Transverse colon (tissue), 4 donors: ENCODE results near the gene COPRS. TPM values are rescaled to one million over a fixed set of nuclear protein-coding genes. Genes with fewer than 3 reads are reported as not detected.

Experiments used
- DNase-seq: peaks from one replicate; pipeline ENCODE4 v3.0.0-alpha.2; 2019
- H3K27ac ChIP-seq, 4 donors: fragments of 200-600 bp; sonication (generic); 2 replicates each; pipeline ENCODE4 v1.5.1; 2016 to 2018; ENCODE audit warnings: inconsistent platforms in 4 of 4
- H3K27me3 ChIP-seq: fragments of 200-600 bp; sonication (generic); 2 replicates; pipeline ENCODE4 v1.5.1; 2017; ENCODE audit warnings: inconsistent platforms
- H3K36me3 ChIP-seq, 4 donors: fragments of 200-600 bp; sonication (generic); 2 replicates each; pipeline ENCODE4 v1.5.1; 2017 to 2019; ENCODE audit warnings: inconsistent platforms in 4 of 4
- H3K4me1 ChIP-seq, 4 donors: fragments of 200-600 bp; sonication (generic); 2 replicates each; pipeline ENCODE4 v1.5.1; 2017 to 2020; ENCODE audit warnings: inconsistent platforms in 4 of 4
- H3K4me3 ChIP-seq, 4 donors: fragments of 200-600 bp; sonication (generic); 1 replicate in 1 of 4; 2 replicates in 3 of 4; pipeline versions ENCODE4 v1.5.1 to v1.6.1; 2017 to 2019; ENCODE audit warnings: inconsistent platforms in 4 of 4
- H3K9me3 ChIP-seq, 2 donors: fragments of 200-600 bp; sonication (generic); 2 replicates each; pipeline ENCODE4 v1.5.1; 2017 to 2019; ENCODE audit warnings: inconsistent platforms in 2 of 2
- CTCF ChIP-seq, 5 experiments: fragments of 200-600 bp in 3 of 5; fragments of 450-650 bp in 2 of 5; sonication (generic) in 3 of 5; IDR thresholded peaks; 1 replicate in 2 of 5; 2 replicates in 3 of 5; pipeline ENCODE4 v1.5.1; 2016 to 2017; ENCODE audit warnings: antibody characterized with exemption in 5 of 5, inconsistent platforms in 3 of 5, mild to moderate bottlenecking in 2 of 5, moderate library complexity in 1 of 5
- EP300 ChIP-seq: sonication (generic); formaldehyde crosslinking; IDR thresholded peaks from one replicate; pipeline ENCODE4 v1.6.1; 2017; ENCODE audit warnings: antibody characterized with exemption, low read depth
- POLR2A ChIP-seq: fragments of 450-650 bp; IDR thresholded peaks from one replicate; pipeline ENCODE4 v1.6.1; 2016; ENCODE audit warnings: antibody characterized with exemption, mild to moderate bottlenecking, moderate library complexity
- POLR2AphosphoS5 ChIP-seq, 3 donors: sonication (generic); formaldehyde crosslinking; IDR thresholded peaks; one replicate each; pipeline ENCODE4 v1.6.1; 2016; ENCODE audit warnings: antibody characterized with exemption in 3 of 3
- WGBS, 2 donors: methylation state at CpG; one replicate each; pipeline ENCODE4 v1.1.5; 2018; ENCODE audit warnings: low coverage in 1 of 2; 5-methylcytosine and 5-hydroxymethylcytosine counted together
- in situ Hi-C, 4 donors: fragments of 200-750 bp; cut with MboI; loops; one replicate each; pipeline versions ENCODE4 v1.15.0 to v1.15.1; 2017; ENCODE audit warnings: low sequenced_read_pairs in 3 of 4, low pct_ligation_motif_present in 1 of 4, low pct_unique_long_range_greater_than_20kb in 1 of 4
- intact Hi-C: fragments of 100-400 bp; cut with DNase I; formaldehyde crosslinking; loops from one replicate; pipeline ENCODE4 v1.15.1; 2023; ENCODE audit warnings: low total_unique reads
- total RNA-seq, 4 donors: library from RNA; depleted of rRNA; stranded (reverse); fragments of >200 nt; gene quantifications; one replicate each; pipeline ENCODE4 v1.1.0, GENCODE V29; 2016

Gene COPRS
- total RNA-seq, 4 donors from 2014 or later, result 19.8 to 43.8 (median 38.2) TPM

DNA sequence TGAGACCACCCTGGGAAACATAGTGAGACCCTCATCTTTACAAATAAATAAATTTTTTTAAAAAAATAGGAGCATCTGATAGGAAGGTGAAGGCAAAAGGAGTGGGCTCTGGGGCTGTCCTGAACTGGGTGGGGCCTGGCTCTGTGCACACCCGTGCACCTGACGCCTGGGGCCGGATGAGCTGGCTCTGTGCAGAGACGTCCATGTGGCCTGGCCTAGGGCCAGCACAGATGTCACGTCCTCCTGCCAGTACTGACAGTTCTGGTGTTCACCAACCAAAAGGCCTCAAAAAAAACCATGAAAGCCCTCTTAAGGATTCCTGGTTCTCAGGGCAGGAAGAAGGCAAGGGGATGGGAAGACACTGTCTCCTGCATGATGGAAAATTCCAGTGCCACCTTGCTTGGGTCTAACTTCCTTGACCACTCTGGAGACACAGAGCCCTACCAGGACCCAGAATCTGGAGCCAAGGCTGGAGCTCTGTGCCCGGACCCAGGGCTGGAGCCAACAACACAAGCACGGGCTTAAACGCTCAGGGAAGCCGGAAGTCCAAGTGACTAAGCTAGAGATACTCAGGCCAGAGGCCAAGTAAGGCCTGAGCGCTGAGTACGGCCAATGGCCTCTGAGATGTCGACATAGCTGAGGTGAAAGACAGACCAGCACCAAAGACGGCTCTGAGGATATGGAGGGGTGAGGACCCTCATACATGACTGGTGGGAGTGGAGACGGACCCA lies 32.9 kb downstream of the COPRS start:
- Histone ChIP-seq H3K4me1 (peaks cover 0 to 10% (median 0%) of the 10 kb centered on the region in 4 donors), H3K36me3 (no peaks in the 10 kb centered on the region), H3K27me3 (no peaks in the 10 kb centered on the region), H3K27ac (no peak overlapping the region), H3K4me3 (no peak overlapping the region), H3K9me3 (no peaks in the 10 kb centered on the region)
- intact Hi-C loops, result no loop called here
- in situ Hi-C loops, result loop anchor here in 2 of 4 donors (25.0 kb wide), 1 partner anchor 389 kb away; no protein-coding TSS in a partner anchor
- TF ChIP-seq POLR2A (no peak), CTCF (IDR thresholded peaks at IDR 0.05) (no peak), EP300 (no peak), POLR2AphosphoS5 (IDR thresholded peaks at IDR 0.05) (no peak)
- 69 to 80% methylated on average over 5 to 14 of the region's 14 CpGs for WGBS, 2 donors
- no peak for DNase-seq

- no peaks in the 10 kb centered on the region for H3K9me3 ChIP-seq
- WGBS, 2 donors, result 28 to 35% methylated on average over 7 of the region's 7 CpGs
- intact Hi-C loops, result no loop called here
- TF ChIP-seq EP300, result no peak
- TF ChIP-seq CTCF (IDR thresholded peaks at IDR 0.05), result no peak
- no peak for TF ChIP-seq POLR2AphosphoS5 (IDR thresholded peaks at IDR 0.05)
- DNase-seq, result no peak
- in situ Hi-C loops, result loop anchor here in 2 of 4 donors (25.0 kb wide), 1 partner anchor 388 kb away; no protein-coding TSS in a partner anchor
- H3K27ac ChIP-seq, result no peak overlapping the region
- H3K4me3 ChIP-seq, result no peak overlapping the region
- peaks cover 0 to 10% (median 0%) of the 10 kb centered on the region in 4 donors for H3K4me1 ChIP-seq
- H3K27me3 ChIP-seq, result no peaks in the 10 kb centered on the region
- H3K36me3 ChIP-seq, result no peaks in the 10 kb centered on the region
These were observed 34.2 kb downstream of the COPRS start for GRCh38 chr17:31824766-31825360.

DNA sequence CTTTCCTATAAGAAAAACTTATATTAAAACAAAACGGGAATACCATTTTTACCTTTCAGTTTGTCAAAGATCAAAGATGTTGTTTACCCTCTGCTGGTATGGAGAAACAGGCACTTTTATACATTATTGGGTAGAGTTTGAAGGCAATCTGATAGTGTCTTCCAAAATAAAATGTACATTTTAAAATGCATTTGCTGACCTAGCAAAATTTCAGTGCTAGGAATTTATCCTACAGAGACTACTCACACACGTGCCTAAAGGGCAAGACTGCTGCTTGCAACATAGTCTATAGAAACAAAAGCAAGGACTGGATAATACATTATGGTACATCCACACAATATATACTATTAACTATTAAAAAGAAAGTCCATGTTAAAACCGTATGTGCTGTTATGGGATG lies 36.0 kb downstream of the COPRS start:
- H3K27ac ChIP-seq, result no peak overlapping the region
- WGBS, 2 donors, result 65 to 69% methylated on average over 3 of the region's 3 CpGs
- in situ Hi-C loops, result no loop called here
- no peaks in the 10 kb centered on the region for H3K36me3 ChIP-seq
- no peaks in the 10 kb centered on the region for H3K9me3 ChIP-seq
- H3K4me3 ChIP-seq, result no peak overlapping the region
- H3K4me1 ChIP-seq, result peaks cover 0 to 10% (median 0%) of the 10 kb centered on the region in 4 donors
- intact Hi-C loops, result no loop called here
- no peak for TF ChIP-seq POLR2AphosphoS5 (IDR thresholded peaks at IDR 0.05)
- no peak for TF ChIP-seq POLR2A
- no peak for TF ChIP-seq EP300
- TF ChIP-seq CTCF (IDR thresholded peaks at IDR 0.05), result no peak
- DNase-seq, result no peak
- H3K27me3 ChIP-seq, result no peaks in the 10 kb centered on the region

GRCh38 chr17:31820691-31821435 lies 38.2 kb downstream of the COPRS start:
- 80 to 83% methylated on average over 1 to 5 of the region's 5 CpGs for WGBS, 2 donors
- in situ Hi-C loops, result no loop called here
- H3K27me3 ChIP-seq, result no peaks in the 10 kb centered on the region
- H3K4me1 ChIP-seq, result peaks cover 0 to 6% (median 0%) of the 10 kb centered on the region in 4 donors
- H3K4me3 ChIP-seq, result no peak overlapping the region
- H3K9me3 ChIP-seq, result no peaks in the 10 kb centered on the region
- H3K36me3 ChIP-seq, result no peaks in the 10 kb centered on the region
- DNase-seq, result no peak
- intact Hi-C loops, result no loop called here
- TF ChIP-seq POLR2AphosphoS5 (IDR thresholded peaks at IDR 0.05) (no peak), POLR2A (no peak), CTCF (IDR thresholded peaks at IDR 0.05) (no peak), EP300 (no peak)
- no peak overlapping the region for H3K27ac ChIP-seq
